ENCODE measurements around the gene TMEM150A.
"Not testable (repeated sequence)": the region's sequence is repeated elsewhere in the genome, so short reads cannot be mapped to it uniquely, and the experiment has no call there.

TMEM150A gene

DNA sequence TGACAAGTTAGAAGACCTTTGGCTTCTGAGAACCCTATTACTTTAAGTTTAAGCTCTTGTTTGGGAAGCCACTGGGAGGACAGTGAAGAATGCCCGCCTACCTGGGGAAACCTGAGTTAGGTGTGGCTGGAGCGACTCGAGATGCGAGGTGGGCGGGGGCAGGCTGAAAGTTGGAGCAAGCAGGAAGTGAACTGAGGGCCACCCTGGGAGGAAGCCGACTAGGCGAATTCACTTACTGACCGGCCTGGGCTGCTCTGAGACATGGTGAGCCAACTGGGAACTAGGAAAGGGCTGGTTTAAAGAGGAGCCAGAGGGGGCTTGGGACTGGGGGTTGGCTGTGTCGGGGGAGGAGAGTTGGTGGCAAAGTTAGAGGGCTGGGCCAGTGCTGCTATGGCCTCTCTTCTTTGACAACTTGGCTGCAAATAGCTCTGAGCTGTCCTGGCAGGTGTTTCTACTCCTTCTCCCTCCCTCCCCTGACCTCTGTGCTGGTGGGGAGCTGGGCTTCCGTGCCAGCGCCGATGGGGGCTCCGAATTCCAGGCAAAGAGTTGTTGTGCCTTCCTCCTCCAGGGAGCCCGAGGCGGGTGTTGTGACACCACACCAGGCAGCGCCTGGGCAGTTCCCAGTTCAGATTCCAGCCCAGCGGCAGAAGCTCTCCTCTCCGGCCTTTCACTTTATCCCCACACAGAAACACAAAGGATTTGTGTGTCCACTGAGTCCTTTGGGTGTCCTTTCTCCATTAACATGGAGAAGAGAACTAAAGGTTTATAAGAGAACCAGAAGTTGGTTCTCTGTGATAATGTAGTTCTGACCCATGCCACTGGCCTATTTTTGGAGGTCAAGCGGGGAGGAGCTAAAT is 24.9 kb downstream of the TMEM150A start, which contains the start of gene VAMP8:
TSS of gene VAMP8 (plus strand) at position 201 of the 857 bp plus-strand sequence. CDS start at position 262, 61 bp downstream.
- in situ Hi-C loops (cut with MboI; ENCODE audit: low sequenced_read_pairs) = no loop called here

DNA sequence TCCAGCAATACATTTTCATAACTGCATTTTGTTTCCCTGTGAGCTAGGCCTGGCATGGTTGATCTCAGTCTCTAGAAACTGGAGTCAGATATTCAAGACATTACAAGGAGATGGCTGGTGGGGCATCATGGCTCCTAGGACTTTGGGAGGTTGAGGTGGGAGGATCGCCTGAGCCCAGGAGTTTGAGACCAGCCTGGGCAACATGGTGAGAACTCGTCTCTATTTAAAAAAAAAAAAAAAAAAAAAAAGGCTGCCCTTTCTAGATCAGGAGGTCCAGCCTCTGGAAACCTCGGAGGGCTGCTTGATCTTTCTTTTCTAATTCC is 25.5 kb downstream of the TMEM150A start:
- in situ Hi-C loops (cut with MboI; ENCODE audit: low sequenced_read_pairs) = no loop called here

DNA sequence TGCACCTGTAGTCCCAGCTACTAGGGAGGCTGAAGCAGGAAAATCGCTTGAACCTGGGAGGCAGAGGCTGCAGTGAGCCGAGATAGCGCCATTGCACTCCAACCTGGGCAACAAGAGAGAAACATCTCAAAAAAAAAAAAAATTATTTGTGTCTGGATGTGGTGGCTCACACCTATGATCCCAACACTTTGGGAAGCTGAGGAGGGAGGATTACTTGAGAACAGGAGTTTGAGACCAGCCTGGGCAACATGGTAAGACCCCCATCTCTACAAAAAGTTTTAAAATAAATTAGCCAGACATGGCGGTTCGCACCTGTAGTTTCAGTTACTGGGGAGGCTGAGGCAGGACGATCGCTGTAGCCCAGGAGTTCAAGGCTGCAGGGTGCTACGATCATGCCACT is 26.8 kb downstream of the TMEM150A start:
- in situ Hi-C loops (cut with MboI; ENCODE audit: low sequenced_read_pairs) = no loop called here

GRCh38 chr2:85566265-85566664 is 36.2 kb downstream of the TMEM150A start:
- in situ Hi-C loops (cut with MboI; ENCODE audit: low sequenced_read_pairs) = no loop called here

GRCh38 chr2:85564144-85564563 is 38.3 kb downstream of the TMEM150A start:
- in situ Hi-C loops (cut with MboI; ENCODE audit: low sequenced_read_pairs) = no loop called here

- in situ Hi-C loops (cut with MboI; ENCODE audit: low sequenced_read_pairs) = no loop called here
Measured at GRCh38 chr2:85561280-85562212, 41.0 kb downstream of the TMEM150A start, which contains the start of gene GGCX. Gene GGCX (minus strand): TSS chr2:85561493. CDS start chr2:85561428, 65 bp downstream.

DNA sequence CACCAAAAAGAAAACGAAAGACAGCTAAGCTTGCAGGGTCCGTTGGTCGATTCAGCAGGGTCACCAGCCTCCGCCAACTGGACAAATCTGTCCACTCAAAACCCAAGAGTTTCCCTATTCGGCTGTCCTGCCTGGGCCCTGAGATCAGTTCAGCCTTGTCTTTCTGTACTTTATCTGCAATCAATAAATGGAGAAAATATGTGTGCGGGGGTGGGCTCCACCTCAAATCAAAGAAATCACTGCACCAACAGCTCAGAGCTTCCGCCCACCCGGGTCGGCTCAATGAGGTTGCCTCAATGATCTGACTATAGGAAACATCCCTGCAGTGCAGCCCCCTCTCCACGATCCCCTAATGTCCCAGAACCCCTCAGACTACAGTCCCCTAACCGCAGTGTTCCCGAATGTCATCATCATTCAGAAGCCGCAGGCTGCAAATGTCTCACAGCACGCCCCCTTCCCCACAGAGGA is 41.7 kb downstream of the TMEM150A start:
- in situ Hi-C loops (cut with MboI; ENCODE audit: low sequenced_read_pairs) = no loop called here

DNA sequence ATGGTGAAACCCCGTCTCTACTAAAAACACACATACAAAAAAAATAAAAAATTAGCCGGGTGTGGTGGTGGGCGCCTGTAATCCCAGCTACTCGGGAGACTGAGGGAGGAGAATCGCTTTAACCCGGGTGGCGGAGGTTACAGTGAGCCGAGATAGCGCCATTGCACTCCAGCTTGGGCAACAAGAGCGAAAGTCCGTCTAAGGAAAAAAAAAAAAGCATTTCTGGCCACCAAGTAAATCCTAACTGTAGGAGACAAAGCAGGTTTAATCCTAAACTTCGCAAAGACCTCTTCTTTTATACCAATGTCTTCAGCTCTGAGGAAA is 42.1 kb downstream of the TMEM150A start:
- in situ Hi-C loops (cut with MboI; ENCODE audit: low sequenced_read_pairs) = not testable (repeated sequence)

DNA sequence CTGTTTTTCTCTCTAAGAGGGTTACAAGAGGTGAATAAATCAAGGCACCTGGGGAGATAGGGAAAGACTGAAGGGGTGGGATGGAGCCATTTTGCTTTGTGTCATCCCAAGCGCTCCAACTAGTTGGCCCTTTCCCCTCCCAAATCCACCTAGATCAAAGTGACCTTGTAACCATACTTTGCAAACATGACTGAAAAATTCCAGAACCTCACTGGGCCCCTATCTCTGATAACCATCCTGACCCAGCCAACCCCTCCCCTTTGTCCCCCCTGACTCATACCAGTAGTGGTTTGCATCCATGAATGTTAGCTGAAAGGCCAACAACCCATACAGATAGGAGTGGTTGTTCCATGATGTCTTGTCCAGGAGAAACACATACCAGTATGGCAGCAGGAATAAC is 44.3 kb downstream of the TMEM150A start:
- in situ Hi-C loops (cut with MboI; ENCODE audit: low sequenced_read_pairs) = no loop called here

- in situ Hi-C loops (cut with MboI; ENCODE audit: low sequenced_read_pairs) = no loop called here
Measured at GRCh38 chr2:85557130-85557529, 45.4 kb downstream of the TMEM150A start.

GRCh38 chr2:85554980-85555612 is 47.4 kb downstream of the TMEM150A start:
- in situ Hi-C loops (cut with MboI; ENCODE audit: low sequenced_read_pairs) = no loop called here

- in situ Hi-C loops (cut with MboI; ENCODE audit: low sequenced_read_pairs) = no loop called here
Measured at GRCh38 chr2:85553184-85553583, 49.3 kb downstream of the TMEM150A start.

GRCh38 chr2:85551698-85552678 is 50.5 kb downstream of the TMEM150A start:
- in situ Hi-C loops (cut with MboI; ENCODE audit: low sequenced_read_pairs) = no loop called here

DNA sequence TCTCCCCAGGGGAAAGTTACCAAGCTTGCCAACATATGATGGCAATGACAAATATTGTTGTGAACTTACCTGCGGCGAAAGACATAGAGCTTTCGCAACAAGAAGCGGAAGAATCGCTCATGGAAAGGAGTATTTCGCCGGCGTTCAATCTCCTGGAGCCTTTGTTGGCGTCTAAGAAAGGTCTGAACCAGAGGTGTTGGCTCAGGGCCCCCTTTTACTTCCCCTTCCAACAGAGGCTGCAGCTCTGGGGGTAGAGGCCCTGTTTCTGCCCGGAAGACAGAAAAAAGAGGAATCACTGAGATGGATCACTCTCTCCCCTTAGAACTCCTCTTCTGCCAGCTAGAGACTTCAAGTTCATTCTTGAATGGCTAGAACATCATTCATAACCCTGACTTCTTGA is 52.0 kb downstream of the TMEM150A start:
- in situ Hi-C loops (cut with MboI; ENCODE audit: low sequenced_read_pairs) = no loop called here

DNA sequence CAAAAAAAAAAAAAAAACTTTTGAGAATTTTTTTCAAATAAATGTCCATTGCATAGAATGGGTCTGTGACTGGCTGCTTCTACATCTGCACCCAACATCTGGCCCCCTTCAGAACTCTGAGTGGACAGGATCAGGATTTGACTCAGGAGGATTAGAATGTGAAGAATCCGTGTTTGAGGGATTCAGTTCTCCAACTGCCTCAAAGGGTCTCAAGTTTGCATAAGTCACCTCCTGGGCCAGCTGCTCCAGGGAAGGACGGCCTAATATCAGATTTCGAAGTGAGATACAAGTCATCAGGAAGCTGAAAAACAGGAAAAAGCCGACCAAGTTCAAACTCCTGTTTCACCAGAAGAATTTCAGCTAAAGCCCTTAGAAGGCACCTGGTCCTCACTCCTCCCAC is 52.7 kb downstream of the TMEM150A start:
- in situ Hi-C loops (cut with MboI; ENCODE audit: low sequenced_read_pairs) = no loop called here

GRCh38 chr2:85549095-85549494 is 53.4 kb downstream of the TMEM150A start:
- in situ Hi-C loops (cut with MboI; ENCODE audit: low sequenced_read_pairs) = no loop called here

GRCh38 chr2:85548608-85548900 is 53.9 kb downstream of the TMEM150A start:
- in situ Hi-C loops (cut with MboI; ENCODE audit: low sequenced_read_pairs) = no loop called here

All from hTERT RPE-1 (cell line).